Measurements from ENCODE around the gene MB. TPM values are rescaled to one million over a fixed set of nuclear protein-coding genes. Genes with fewer than 3 reads are reported as not detected.

Gene MB
- total RNA-seq, 1 donor from 2014 or later: not detected

DNA sequence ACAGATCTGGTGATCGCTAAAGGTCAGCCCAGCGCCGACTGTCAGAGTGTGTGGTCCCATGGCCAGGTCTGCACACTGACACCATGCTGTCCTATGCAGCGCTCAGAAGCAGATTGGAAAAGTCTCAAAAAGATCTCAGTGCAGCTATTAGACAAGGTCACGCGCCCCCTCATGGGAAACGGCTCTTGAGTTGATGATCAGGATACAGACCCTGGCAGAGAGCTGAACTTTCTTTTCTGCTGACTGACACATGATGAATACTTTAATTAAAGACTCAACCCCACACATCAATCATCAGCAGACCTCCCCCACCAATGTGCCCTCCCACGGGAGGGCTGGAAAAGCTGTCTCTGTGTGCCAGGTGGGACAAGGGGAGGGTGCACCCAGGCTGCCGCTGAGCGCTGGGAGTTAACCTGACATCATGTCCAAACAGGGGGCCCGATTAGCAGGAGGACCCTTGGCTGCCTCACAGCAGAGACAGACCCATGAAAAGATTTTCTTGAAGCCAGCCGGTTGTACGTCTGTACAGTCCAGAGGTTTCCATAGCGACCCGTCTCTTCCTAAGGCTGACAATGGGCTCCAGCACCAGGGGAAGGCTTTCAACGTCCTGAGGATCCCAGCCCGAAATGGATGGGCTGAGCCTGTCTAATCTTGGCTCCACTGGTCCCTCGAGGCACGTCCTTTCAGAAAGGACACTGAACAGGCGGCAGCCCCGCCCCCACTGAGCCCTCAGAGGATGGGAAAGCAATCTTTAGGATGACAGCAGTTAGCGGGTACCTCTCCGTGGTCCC lies 49.6 kb downstream of the MB start:
- H3K79me2 ChIP-seq (ENCODE audit: low read depth): no peaks in the 10 kb centered on the region
- Mint-ChIP-seq H3K27me3 (ENCODE audit: insufficient read depth, low read depth) (peaks cover 36% of the 10 kb centered on the region), H3K4me1 (peaks cover 47% of the 10 kb centered on the region), H3K36me3 (no peaks in the 10 kb centered on the region), H3K9me3 (no peaks in the 10 kb centered on the region), H3K4me3 (no peak overlapping the region), H3K27ac (peak overlapping the region; percentile 44)
- no peak overlapping the region for H3K27ac ChIP-seq
- H3F3A ChIP-seq (ENCODE audit: low read depth): no peaks in the 10 kb centered on the region
- no peak overlapping the region for H3K9ac ChIP-seq
- H3K4me2 ChIP-seq: no peak overlapping the region
- H3K4me1 ChIP-seq: peaks cover 20% of the 10 kb centered on the region
- H3K36me3 ChIP-seq: no peaks in the 10 kb centered on the region
- no peaks in the 10 kb centered on the region for H3K9me3 ChIP-seq (ENCODE audit: low read depth)
- no peaks in the 10 kb centered on the region for H4K20me1 ChIP-seq (ENCODE audit: low read depth)
- H2AFZ ChIP-seq (replicated peaks): no peak overlapping the region
- peak; percentile 52 for DNase-seq (ENCODE audit: low spot score)
- no peaks in the 10 kb centered on the region for H3K27me3 ChIP-seq
- H3K4me3 ChIP-seq: no peak overlapping the region
- TF ChIP-seq EZH2phosphoT487 (IDR thresholded peaks at IDR 0.05) (no peak), EZH2 (IDR thresholded peaks at IDR 0.05) (no peak)
- TF ChIP-seq, protein P1, sequence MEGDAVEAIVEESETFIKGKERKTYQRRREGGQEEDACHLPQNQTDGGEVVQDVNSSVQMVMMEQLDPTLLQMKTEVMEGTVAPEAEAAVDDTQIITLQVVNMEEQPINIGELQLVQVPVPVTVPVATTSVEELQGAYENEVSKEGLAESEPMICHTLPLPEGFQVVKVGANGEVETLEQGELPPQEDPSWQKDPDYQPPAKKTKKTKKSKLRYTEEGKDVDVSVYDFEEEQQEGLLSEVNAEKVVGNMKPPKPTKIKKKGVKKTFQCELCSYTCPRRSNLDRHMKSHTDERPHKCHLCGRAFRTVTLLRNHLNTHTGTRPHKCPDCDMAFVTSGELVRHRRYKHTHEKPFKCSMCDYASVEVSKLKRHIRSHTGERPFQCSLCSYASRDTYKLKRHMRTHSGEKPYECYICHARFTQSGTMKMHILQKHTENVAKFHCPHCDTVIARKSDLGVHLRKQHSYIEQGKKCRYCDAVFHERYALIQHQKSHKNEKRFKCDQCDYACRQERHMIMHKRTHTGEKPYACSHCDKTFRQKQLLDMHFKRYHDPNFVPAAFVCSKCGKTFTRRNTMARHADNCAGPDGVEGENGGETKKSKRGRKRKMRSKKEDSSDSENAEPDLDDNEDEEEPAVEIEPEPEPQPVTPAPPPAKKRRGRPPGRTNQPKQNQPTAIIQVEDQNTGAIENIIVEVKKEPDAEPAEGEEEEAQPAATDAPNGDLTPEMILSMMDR (IDR thresholded peaks at IDR 0.05): no peak

DNA sequence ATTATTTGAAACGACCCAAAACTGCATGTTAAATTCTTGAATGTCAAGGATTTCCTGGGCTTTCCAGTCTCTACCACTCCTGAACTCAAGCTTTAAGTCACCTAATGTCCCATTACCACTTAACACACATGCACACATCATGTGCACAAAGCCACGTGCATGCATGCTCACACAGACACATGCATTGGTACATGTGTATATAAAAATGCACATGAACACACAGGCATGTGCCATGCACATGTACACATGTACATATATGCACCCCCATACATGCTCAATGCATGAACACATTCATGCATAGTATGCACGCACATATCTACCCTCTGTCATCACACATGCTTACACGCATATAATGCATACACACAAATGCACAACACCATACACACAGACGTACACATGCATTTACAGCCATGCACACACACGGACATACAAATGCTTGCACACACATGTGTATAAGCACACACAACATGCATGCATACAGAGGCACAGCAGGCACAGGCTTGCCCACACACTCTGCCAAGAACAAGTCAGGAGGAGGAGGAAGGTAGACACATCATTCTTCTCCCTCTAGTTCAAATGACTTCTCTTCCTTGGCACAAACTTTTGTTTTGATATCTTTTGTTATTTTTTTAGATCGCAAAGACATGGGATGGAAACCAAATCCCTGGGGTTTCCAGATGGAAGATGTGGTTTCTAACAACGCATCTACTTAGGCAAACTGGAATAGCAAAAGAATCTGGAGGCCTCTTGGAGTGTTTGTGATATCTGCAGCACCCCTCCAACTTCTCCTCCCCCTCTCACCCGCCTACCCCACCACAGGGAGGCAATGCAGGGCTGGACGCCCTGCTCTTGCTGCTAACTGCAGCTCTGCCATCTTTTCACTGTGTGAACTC lies 51.9 kb downstream of the MB start:
- Histone ChIP-seq H3F3A (ENCODE audit: low read depth) (no peaks in the 10 kb centered on the region), H4K20me1 (ENCODE audit: low read depth) (no peaks in the 10 kb centered on the region), H3K9me3 (ENCODE audit: low read depth) (no peaks in the 10 kb centered on the region), H3K4me2 (no peak overlapping the region), H3K4me1 (peaks cover 20% of the 10 kb centered on the region), H2AFZ (replicated peaks) (peak overlapping the region; percentile 57), H3K4me3 (no peak overlapping the region), H3K27me3 (no peaks in the 10 kb centered on the region), H3K36me3 (no peaks in the 10 kb centered on the region), H3K9ac (peak overlapping the region; percentile 32), H3K79me2 (ENCODE audit: low read depth) (no peaks in the 10 kb centered on the region), H3K27ac (no peak overlapping the region)
- peaks cover 1% of the 10 kb centered on the region for H3K9me3 Mint-ChIP-seq
- H3K36me3 Mint-ChIP-seq: no peaks in the 10 kb centered on the region
- DNase-seq (ENCODE audit: low spot score): no peak
- peaks cover 40% of the 10 kb centered on the region for H3K27me3 Mint-ChIP-seq (ENCODE audit: insufficient read depth, low read depth)
- H3K27ac Mint-ChIP-seq: peak overlapping the region; percentile 62
- no peak overlapping the region for H3K4me3 Mint-ChIP-seq
- peaks cover 56% of the 10 kb centered on the region for H3K4me1 Mint-ChIP-seq
- TF ChIP-seq, protein P1 (IDR thresholded peaks at IDR 0.05): no peak
- TF ChIP-seq EZH2 (IDR thresholded peaks at IDR 0.05): no peak
- TF ChIP-seq EZH2phosphoT487 (IDR thresholded peaks at IDR 0.05): no peak

DNA sequence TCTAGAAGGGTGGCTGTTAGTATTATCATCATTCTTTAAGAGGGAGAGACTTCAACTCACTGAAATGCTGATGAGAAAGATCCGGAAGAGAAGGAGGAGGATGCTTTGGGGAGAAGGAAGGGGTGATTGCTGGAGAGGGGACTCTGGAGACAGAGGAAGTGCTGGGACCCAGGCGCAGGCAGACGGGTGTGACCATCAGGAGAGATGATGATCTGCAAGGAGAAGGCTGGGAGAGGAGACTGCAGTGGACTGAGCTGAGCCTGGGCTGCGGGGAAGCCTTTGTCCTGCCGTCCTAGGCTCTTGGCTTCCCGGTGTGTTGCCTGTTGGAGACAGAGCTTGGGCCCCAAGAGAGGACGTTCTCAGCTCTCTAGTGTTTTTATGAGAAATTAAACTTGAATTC lies 53.9 kb downstream of the MB start:
- Histone ChIP-seq H2AFZ (replicated peaks) (peak overlapping the region; percentile 89), H3K36me3 (no peaks in the 10 kb centered on the region), H3K79me2 (ENCODE audit: low read depth) (no peaks in the 10 kb centered on the region), H3K4me1 (peaks cover 14% of the 10 kb centered on the region), H3K9ac (no peak overlapping the region), H3K27me3 (no peaks in the 10 kb centered on the region), H3K4me2 (no peak overlapping the region), H3K27ac (no peak overlapping the region), H3K4me3 (no peak overlapping the region), H4K20me1 (ENCODE audit: low read depth) (no peaks in the 10 kb centered on the region), H3K9me3 (ENCODE audit: low read depth) (no peaks in the 10 kb centered on the region), H3F3A (ENCODE audit: low read depth) (no peaks in the 10 kb centered on the region)
- no peaks in the 10 kb centered on the region for H3K36me3 Mint-ChIP-seq
- TF ChIP-seq EZH2phosphoT487 (IDR thresholded peaks at IDR 0.05): no peak
- TF ChIP-seq, protein P1 (IDR thresholded peaks at IDR 0.05): no peak
- TF ChIP-seq EZH2 (IDR thresholded peaks at IDR 0.05): no peak
- no peak overlapping the region for H3K4me3 Mint-ChIP-seq
- DNase-seq (ENCODE audit: low spot score): no peak
- peaks cover 46% of the 10 kb centered on the region for H3K4me1 Mint-ChIP-seq
- peaks cover 1% of the 10 kb centered on the region for H3K9me3 Mint-ChIP-seq
- H3K27me3 Mint-ChIP-seq (ENCODE audit: insufficient read depth, low read depth): peaks cover 34% of the 10 kb centered on the region
- no peak overlapping the region for H3K27ac Mint-ChIP-seq
